ENCODE results near the gene PRSS36.

Gene PRSS36

DNA sequence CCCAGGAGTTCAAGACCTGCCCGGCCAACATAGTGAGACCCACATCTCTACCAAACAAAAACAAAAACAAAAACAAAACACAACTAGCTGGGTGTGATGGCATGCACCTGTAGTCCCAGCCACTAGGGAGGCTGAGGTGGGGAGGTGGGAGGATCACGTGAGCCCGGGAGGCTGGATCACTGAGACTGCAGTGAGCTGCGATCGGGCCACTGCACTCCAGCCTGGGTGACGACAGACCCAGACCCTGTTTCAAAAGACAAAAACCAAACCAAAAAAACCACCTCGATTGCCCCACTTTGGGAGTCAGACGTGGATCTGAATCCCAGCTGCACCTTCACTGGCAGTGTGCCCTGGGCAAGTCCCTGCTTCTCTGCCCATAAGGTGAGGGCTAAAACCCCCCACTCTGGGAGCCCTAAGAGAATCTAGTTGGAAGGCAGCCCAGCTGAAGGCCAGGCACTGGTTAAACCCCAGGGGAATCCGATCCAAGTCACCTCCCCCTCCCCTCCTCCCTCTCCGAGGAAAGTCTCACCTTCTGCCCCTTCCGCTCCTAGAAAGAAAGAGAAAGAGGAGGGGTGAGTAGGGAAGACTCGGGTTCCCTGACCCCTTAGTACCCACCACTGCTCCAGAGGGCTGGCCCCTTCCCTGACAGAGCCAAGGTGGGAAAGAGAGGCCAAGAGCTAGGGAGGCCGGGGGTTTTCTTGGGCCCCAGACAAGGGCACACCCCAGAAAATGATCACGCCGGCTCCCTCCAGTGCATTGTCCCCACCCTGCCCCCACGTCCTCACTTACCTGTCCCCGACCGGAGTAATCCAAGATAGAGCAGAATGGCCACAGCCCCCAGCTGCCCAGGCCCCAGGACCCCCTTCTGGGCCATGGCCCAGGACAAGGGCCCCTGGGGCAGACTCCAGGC lies 15.0 kb downstream of the PRSS36 start:
- no peak overlapping the region for H3K4me3 ChIP-seq (replicated peaks; ENCODE audit: low read depth, low read length)
- no peak for DNase-seq (ENCODE audit: extremely low read depth, low read depth)
- TF ChIP-seq, protein P1, sequence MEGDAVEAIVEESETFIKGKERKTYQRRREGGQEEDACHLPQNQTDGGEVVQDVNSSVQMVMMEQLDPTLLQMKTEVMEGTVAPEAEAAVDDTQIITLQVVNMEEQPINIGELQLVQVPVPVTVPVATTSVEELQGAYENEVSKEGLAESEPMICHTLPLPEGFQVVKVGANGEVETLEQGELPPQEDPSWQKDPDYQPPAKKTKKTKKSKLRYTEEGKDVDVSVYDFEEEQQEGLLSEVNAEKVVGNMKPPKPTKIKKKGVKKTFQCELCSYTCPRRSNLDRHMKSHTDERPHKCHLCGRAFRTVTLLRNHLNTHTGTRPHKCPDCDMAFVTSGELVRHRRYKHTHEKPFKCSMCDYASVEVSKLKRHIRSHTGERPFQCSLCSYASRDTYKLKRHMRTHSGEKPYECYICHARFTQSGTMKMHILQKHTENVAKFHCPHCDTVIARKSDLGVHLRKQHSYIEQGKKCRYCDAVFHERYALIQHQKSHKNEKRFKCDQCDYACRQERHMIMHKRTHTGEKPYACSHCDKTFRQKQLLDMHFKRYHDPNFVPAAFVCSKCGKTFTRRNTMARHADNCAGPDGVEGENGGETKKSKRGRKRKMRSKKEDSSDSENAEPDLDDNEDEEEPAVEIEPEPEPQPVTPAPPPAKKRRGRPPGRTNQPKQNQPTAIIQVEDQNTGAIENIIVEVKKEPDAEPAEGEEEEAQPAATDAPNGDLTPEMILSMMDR (IDR thresholded peaks at IDR 0.05; ENCODE audit: low read depth, low read length, missing control alignments): no peak

DNA sequence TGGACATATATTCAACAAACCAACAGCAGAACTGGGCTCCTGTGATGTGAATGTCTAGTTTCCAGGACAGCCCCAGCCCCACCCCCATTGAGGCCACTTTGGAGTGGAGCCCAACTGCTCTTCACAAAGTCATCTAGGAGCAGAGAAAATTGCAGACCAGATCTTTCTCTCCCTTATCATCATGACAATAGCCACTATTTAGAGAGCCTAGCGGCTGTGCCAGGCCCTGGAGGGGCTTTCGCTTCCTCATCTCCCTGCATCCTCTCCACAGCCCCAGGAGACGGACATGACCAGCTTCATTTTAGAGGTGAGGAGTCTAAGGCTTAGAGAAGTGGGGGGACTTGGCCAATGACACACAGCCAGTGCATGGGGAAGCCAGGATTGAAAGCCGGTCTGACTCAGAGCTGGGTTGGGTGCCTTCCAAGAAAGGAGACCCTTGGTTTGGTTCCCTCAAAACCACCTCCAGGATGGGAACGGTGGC lies 15.7 kb downstream of the PRSS36 start:
- DNase-seq (ENCODE audit: extremely low read depth, low read depth): no peak
- TF ChIP-seq, protein P1 (IDR thresholded peaks at IDR 0.05; ENCODE audit: low read depth, low read length, missing control alignments): no peak
- no peak overlapping the region for H3K4me3 ChIP-seq (replicated peaks; ENCODE audit: low read depth, low read length)

DNA sequence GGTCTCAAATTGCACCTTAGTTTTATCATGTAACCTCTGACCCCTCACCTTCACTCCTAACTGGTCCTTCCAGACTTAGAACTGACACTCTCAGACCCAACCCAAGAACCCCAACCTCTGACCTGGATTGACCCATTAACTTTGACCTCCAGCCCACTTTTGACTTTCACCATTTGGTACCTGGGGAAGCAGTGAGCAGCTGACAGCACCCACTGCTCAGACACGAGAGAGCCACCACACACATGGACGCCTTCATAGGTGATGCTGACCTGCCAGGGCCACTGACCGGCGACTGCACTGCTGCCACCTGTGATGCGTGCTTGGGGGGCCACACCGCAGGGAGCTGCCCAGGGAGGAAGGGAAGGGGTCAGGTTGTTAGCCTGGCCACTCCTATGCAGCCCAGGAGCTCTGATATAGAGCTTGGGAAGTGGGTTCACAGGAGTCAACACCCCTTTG lies 16.8 kb downstream of the PRSS36 start:
- no peak overlapping the region for H3K4me3 ChIP-seq (replicated peaks; ENCODE audit: low read depth, low read length)
- no peak for DNase-seq (ENCODE audit: extremely low read depth, low read depth)
- TF ChIP-seq, protein P1 (IDR thresholded peaks at IDR 0.05; ENCODE audit: low read depth, low read length, missing control alignments): no peak

DNA sequence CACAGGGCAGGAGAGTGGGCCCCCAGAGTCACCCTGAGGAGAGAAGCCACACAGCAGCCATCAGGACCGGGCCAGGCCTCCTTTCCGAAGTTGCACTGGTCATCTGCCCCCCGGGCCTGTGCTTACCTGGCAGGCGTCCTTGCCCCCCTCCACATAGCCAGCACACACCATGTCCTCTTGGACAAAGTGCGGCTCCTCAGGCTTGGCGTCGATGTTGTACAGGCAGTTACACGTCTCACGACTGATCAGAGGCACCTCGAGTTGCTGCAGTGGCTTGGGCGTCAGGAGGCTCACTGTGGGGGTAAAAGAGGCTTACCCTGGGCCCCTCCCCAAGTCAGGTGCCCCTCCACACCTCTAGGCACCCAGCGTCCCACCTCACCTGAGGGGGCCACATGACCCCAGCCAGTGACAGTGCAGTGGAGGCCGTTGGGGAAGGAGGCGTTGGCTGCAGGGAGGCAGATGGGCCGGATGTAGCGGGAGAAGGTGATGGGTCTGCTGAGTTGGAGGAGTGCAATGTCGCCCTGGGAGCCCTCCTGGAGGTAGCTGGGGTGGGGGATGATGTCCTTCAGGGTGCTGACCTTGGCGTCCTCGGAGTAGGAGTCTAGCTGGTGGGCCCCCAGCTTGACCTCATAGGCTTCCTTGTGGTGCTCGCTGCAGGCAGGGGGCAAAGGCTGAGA lies 17.4 kb downstream of the PRSS36 start:
- TF ChIP-seq, protein P1 (IDR thresholded peaks at IDR 0.05; ENCODE audit: low read depth, low read length, missing control alignments): no peak
- no peak for DNase-seq (ENCODE audit: extremely low read depth, low read depth)

DNA sequence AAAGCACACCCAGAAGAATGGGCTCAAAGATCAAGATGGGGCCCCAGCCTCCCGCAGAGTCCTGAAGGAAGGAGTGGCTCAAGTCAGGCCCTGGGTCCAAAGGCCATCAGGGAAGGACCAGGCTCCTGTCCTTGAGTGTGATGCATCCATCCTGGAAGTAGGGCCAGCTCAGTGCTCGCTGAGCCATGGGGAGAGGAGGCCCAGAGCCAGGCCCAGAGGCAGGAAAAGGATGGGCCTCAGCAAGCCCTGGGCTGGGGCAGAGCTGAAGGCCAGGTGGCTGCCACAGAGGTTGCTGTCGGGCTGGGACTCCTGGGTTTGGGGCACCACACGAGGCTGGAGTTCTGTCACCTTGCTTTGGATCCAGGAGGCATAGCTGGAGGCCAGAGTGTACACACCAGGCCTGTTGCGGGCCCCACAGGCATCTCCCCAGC lies 18.0 kb downstream of the PRSS36 start:
- TF ChIP-seq, protein P1 (IDR thresholded peaks at IDR 0.05; ENCODE audit: low read depth, low read length, missing control alignments): no peak
- no peak overlapping the region for H3K4me3 ChIP-seq (replicated peaks; ENCODE audit: low read depth, low read length)
- no peak for DNase-seq (ENCODE audit: extremely low read depth, low read depth)

More for the DNA sequence above, 17.4 kb downstream of the PRSS36 start:
- no peak overlapping the region for H3K4me3 ChIP-seq (replicated peaks; ENCODE audit: low read depth, low read length)

DNA sequence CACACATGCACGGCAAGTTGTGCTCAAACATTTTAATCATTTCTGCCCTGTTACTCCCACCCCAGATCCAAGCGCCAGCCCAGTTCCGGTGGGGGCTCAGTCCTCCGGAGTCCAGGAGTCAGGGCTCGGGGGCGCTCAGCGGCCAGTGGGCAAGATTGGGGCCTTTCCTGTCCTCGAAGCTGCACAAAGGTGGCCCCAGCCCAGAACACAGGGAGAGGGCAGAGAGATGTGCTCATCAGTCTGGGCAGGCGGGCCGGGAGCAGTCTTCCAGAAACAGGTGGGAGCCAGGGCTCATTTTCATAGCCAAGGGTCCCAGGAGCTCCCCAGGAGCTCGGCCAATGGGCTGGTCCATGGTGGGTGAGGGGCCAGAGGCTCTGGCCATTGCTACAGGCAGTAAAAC lies 18.4 kb downstream of the PRSS36 start:
- no peak overlapping the region for H3K4me3 ChIP-seq (replicated peaks; ENCODE audit: low read depth, low read length)
- no peak for DNase-seq (ENCODE audit: extremely low read depth, low read depth)
- TF ChIP-seq, protein P1 (IDR thresholded peaks at IDR 0.05; ENCODE audit: low read depth, low read length, missing control alignments): no peak
